SK-N-SH treated with all-trans-retinoic acid at 6 μM for 48 hours (cell line): Measurements from ENCODE around the gene TRPV4.

Experiments used
- BACH2 ChIP-seq: fragments of 250-450 bp; sonication (Bioruptor Pico); IDR thresholded peaks from 2 replicates; pipeline ENCODE4 v1.9.0; 2021; ENCODE audit warnings: mild to moderate bottlenecking, borderline replicate concordance
- CREB5 ChIP-seq: fragments of 250-450 bp; sonication (Bioruptor Pico); IDR thresholded peaks from 2 replicates; pipeline ENCODE4 v1.5.1; 2020; ENCODE audit warnings: low read depth, mild to moderate bottlenecking, moderate library complexity
- CSRNP3 ChIP-seq: fragments of 250-450 bp; sonication (Bioruptor Pico); IDR thresholded peaks from 2 replicates; pipeline ENCODE4 v1.5.1; 2021; ENCODE audit warnings: mild to moderate bottlenecking, moderate library complexity
- ESRRG ChIP-seq: fragments of 250-450 bp; sonication (Bioruptor Pico); IDR thresholded peaks from 2 replicates; pipeline ENCODE4 v1.6.1; 2021; ENCODE audit warnings: mild to moderate bottlenecking
- OSR1 ChIP-seq: fragments of 250-450 bp; sonication (Bioruptor Pico); IDR thresholded peaks from 2 replicates; pipeline ENCODE4 v1.8.0; 2022; ENCODE audit warnings: moderate library complexity, mild to moderate bottlenecking, inconsistent platforms
- PATZ1 ChIP-seq: fragments of 250-450 bp; sonication (Bioruptor Pico); IDR thresholded peaks from 2 replicates; pipeline ENCODE4 v1.8.0; 2020; ENCODE audit warnings: mild to moderate bottlenecking, moderate library complexity, borderline replicate concordance
- POU6F1 ChIP-seq: fragments of 250-450 bp; sonication (Bioruptor Pico); IDR thresholded peaks from 2 replicates; pipeline ENCODE4 v1.8.0; 2021; ENCODE audit warnings: low read depth, mild to moderate bottlenecking, moderate library complexity, borderline replicate concordance
- TOX ChIP-seq: fragments of 250-450 bp; sonication (Bioruptor Pico); IDR thresholded peaks from 2 replicates; pipeline ENCODE4 v1.8.0; 2021; ENCODE audit warnings: mild to moderate bottlenecking, moderate library complexity, borderline replicate concordance
- ZC3H10 ChIP-seq: fragments of 250-450 bp; sonication (Bioruptor Pico); IDR thresholded peaks from 2 replicates; pipeline ENCODE4 v1.5.1; 2021; ENCODE audit warnings: mild to moderate bottlenecking, moderate library complexity
- ZFP3 ChIP-seq: fragments of 250-450 bp; sonication (Bioruptor Pico); IDR thresholded peaks from 2 replicates; pipeline ENCODE4 v1.5.0; 2020; ENCODE audit warnings: mild to moderate bottlenecking, moderate library complexity
- ZFP30 ChIP-seq: fragments of 450-650 bp; formaldehyde crosslinking; IDR thresholded peaks from 2 replicates; pipeline ENCODE4 v1.5.0; 2022; ENCODE audit warnings: mild to moderate bottlenecking, moderate library complexity
- ZNF8 ChIP-seq: fragments of 450-650 bp; formaldehyde crosslinking; IDR thresholded peaks from 2 replicates; pipeline ENCODE4 v1.5.0; 2020; ENCODE audit warnings: mild to moderate bottlenecking, moderate library complexity

- TF ChIP-seq CREB5 (CRISPR knock-in tag) (no peak), TOX (CRISPR knock-in tag) (no peak), BACH2 (CRISPR knock-in tag) (no peak), ZFP3 (CRISPR knock-in tag) (no peak), CSRNP3 (CRISPR knock-in tag) (no peak), ZNF8 (CRISPR knock-in tag) (0 out of 2 replicates have a peak, but pooled peaks have one; percentile 43), PATZ1 (no peak), ESRRG (CRISPR knock-in tag) (no peak), ZFP30 (no peak), POU6F1 (no peak), OSR1 (CRISPR knock-in tag) (no peak), ZC3H10 (CRISPR knock-in tag) (no peak)
These were observed 76.7 kb downstream of the TRPV4 start for GRCh38 chr12:109756457-109756856.
